Karpas-422 (cell line): ENCODE measurements around the gene SPATA2L. TPM values are rescaled to one million over a fixed set of nuclear protein-coding genes. Genes with fewer than 3 reads are reported as not detected.

ENCODE experiments used
- DNase-seq: peaks from one replicate; pipeline ENCODE4 v3.0.0-alpha.2; 2015
- H2AFZ ChIP-seq: fragments of 200-600 bp; sonication (generic); 2 replicates; pipeline ENCODE4 v1.6.1; 2014; ENCODE audit warnings: antibody characterized with exemption, low read length, mixed read lengths
- H3K27ac ChIP-seq: fragments of 200-600 bp; sonication (generic); 2 replicates; pipeline ENCODE4 v1.5.1; 2014; ENCODE audit warnings: mild to moderate bottlenecking, low read length, moderate library complexity
- H3K27me3 ChIP-seq: fragments of 200-600 bp; sonication (generic); 2 replicates; pipeline ENCODE4 v1.6.1; 2014; ENCODE audit warnings: low read length, mixed read lengths
- H3K36me3 ChIP-seq: fragments of 200-600 bp; sonication (generic); 2 replicates; pipeline ENCODE4 v1.6.1; 2014; ENCODE audit warnings: low read length, mixed read lengths; ENCODE audit not compliant: insufficient read depth
- H3K4me1 ChIP-seq: fragments of 200-600 bp; sonication (generic); 2 replicates; pipeline ENCODE4 v1.6.1; 2014; ENCODE audit warnings: mild to moderate bottlenecking, low read length, mixed read lengths
- H3K4me2 ChIP-seq: fragments of 200-600 bp; sonication (generic); 2 replicates; pipeline ENCODE4 v1.6.1; 2014; ENCODE audit warnings: low read length, low read depth, mild to moderate bottlenecking; ENCODE audit not compliant: poor library complexity, severe bottlenecking
- H3K4me3 ChIP-seq: fragments of 200-600 bp; sonication (generic); 2 replicates; pipeline ENCODE4 v1.5.1; 2014; ENCODE audit warnings: mild to moderate bottlenecking, antibody characterized with exemption, low read length, mixed read lengths
- H3K79me2 ChIP-seq: fragments of 200-600 bp; sonication (generic); 2 replicates; pipeline ENCODE4 v1.6.1; 2014; ENCODE audit warnings: mild to moderate bottlenecking, low read length, mixed read lengths
- H3K9ac ChIP-seq: fragments of 200-600 bp; sonication (generic); 2 replicates; pipeline ENCODE4 v1.6.0; 2014; ENCODE audit warnings: low read length
- H3K9me2 ChIP-seq: fragments of 200-600 bp; sonication (generic), shearing (Covaris generic); replicated peaks from 2 replicates; pipeline ENCODE4 v1.6.0; 2014; ENCODE audit warnings: mild to moderate bottlenecking, low read length, moderate library complexity; ENCODE audit not compliant: insufficient read depth
- H3K9me3 ChIP-seq: fragments of 300-700, 200-600 bp; sonication (generic); 2 replicates; pipeline ENCODE4 v1.6.1; 2014; ENCODE audit warnings: low read length, mixed read lengths
- H4K20me1 ChIP-seq: fragments of 200-600 bp; sonication (generic); 2 replicates; pipeline ENCODE4 v1.6.1; 2014; ENCODE audit warnings: mild to moderate bottlenecking, antibody characterized with exemption, low read length, low read depth; ENCODE audit not compliant: insufficient read depth
- total RNA-seq: library from RNA; depleted of rRNA; stranded (reverse); fragments of >200 nt; shearing (Covaris generic); gene quantifications from 2 replicates; pipeline ENCODE4 v1.2.3, GENCODE V29; 2014; ENCODE audit warnings: low replicate concordance

The SPATA2L gene
- total RNA-seq, 1 experiment from 2014 or later = 4.7 TPM

DNA sequence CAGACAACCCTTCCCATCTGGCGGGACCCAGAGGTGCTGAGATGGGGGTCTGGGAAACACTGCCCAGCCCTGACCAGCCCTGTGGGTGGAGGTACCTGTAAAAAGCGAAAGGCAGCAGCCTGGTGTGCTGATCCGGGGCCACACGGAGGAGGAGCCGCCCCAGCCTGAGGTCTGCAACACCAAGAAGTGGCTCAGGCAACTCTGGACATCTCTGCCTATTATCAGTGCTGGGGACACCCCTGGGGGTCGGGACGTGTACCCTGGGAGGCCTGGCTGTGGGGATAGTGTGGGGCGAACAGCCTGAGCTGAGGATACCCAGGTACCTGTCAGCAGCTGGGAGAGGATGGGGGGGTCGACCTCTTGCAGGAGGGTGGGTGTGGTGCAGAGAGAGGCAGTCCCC is 37.9 kb upstream of the SPATA2L start:
- no peaks in the 10 kb centered on the region for H3K4me1 ChIP-seq
- no peaks in the 10 kb centered on the region for H3K9me2 ChIP-seq
- H3K27ac ChIP-seq = no peak overlapping the region
- H3K4me2 ChIP-seq = no peak overlapping the region
- H3K36me3 ChIP-seq = peaks cover 48% of the 10 kb centered on the region
- H2AFZ ChIP-seq = no peak overlapping the region
- H3K9ac ChIP-seq = no peak overlapping the region
- H3K27me3 ChIP-seq = no peaks in the 10 kb centered on the region
- no peaks in the 10 kb centered on the region for H4K20me1 ChIP-seq
- DNase-seq = peak; percentile 39
- H3K4me3 ChIP-seq = no peak overlapping the region
- H3K9me3 ChIP-seq = no peaks in the 10 kb centered on the region
- peaks cover 4% of the 10 kb centered on the region for H3K79me2 ChIP-seq

DNA sequence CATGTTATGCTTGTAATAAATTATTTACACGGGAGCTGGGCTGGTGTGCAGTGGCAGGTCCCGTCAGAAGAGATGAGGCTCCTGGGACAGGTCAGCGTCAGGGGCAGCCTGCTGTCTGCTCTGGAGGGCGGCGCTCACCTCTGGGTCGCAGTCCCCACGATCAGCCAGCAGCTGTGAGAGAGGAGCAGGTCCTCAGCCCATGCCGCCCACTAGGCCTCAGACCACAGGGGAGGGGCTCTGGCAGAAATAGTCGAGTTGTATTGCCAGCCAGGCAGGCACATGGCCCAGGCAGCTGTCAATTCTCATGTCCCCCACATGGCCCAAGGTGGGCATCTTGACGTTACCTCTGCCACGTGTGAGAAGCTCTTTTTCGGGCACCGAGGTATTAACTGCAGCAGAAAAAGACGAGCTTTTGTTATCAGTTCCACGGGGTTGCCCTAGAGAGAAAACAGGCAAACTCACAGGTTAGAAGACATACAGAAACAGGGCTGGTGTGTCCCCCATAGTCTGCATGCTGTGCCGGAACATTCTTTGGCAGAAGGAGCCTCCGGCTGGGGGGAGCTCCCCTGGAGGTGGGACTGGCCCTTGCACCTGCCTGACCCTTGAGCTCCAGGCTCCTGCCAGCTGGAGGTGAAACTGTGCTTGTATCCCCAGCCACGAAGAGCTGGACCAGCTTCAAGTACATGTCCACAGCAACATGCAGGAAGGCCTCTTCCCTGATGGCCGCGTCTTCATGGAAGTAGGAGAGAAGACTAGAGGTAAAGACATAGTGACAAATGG is 37.2 kb upstream of the SPATA2L start:
- Histone ChIP-seq H3K4me2 (no peak overlapping the region), H3K9ac (no peak overlapping the region), H3K4me3 (no peak overlapping the region), H3K27me3 (no peaks in the 10 kb centered on the region), H3K9me2 (no peaks in the 10 kb centered on the region), H2AFZ (no peak overlapping the region), H3K9me3 (no peaks in the 10 kb centered on the region), H4K20me1 (no peaks in the 10 kb centered on the region), H3K36me3 (peaks cover 51% of the 10 kb centered on the region), H3K27ac (no peak overlapping the region), H3K4me1 (no peaks in the 10 kb centered on the region), H3K79me2 (peaks cover 4% of the 10 kb centered on the region)
- peak; percentile 39 for DNase-seq

DNA sequence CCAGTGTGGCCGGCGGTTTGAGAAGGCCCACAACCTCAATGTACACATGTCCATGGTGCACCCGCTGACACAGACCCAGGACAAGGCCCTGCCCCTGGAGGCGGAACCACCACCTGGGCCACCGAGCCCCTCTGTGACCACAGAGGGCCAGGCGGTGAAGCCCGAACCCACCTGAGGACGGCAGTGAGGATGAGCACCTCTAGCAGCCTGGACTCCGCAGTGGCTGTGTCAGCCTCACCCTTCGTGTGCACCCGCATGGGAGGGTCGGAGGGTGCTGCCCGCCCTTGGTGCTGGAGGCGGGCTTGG is 36.5 kb upstream of the SPATA2L start:
- peak; percentile 38 for DNase-seq
- H2AFZ ChIP-seq = no peak overlapping the region
- H3K9me2 ChIP-seq = no peaks in the 10 kb centered on the region
- H3K79me2 ChIP-seq = peaks cover 4% of the 10 kb centered on the region
- H3K4me3 ChIP-seq = no peak overlapping the region
- H3K9ac ChIP-seq = no peak overlapping the region
- no peak overlapping the region for H3K4me2 ChIP-seq
- H3K36me3 ChIP-seq = peaks cover 56% of the 10 kb centered on the region
- no peaks in the 10 kb centered on the region for H4K20me1 ChIP-seq
- H3K9me3 ChIP-seq = no peaks in the 10 kb centered on the region
- H3K27me3 ChIP-seq = no peaks in the 10 kb centered on the region
- no peak overlapping the region for H3K27ac ChIP-seq
- H3K4me1 ChIP-seq = no peaks in the 10 kb centered on the region

DNA sequence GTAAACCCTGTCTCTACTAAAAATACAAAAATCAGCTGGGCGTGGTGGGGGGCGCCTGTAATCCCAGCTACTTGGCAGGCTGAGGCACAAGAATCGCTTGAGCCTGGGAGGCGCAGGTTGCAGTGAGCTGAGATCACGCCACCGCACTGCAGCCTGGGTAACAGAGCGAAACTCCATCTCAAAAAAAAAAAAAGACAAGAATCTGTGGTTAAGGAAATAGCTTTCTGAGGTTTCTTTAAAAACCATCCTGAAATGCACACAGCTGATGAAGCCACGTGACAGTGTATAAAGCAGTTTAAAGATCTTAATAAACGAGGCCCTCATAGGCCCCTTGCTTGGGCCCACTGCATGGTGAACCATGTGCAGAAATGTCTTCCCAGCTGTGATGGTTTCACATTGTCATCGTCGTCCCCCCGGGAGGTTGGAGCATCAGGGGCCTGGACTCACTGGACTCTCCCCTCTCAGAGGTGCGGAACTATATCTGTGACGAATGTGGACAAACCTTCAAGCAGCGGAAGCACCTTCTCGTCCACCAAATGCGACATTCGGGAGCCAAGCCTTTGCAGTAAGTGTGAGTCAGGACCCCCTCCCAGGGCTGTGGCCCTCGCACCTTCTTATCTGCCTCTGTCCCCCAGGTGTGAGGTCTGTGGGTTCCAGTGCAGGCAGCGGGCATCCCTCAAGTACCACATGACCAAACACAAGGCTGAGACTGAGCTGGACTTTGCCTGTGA is 36.0 kb upstream of the SPATA2L start:
- Histone ChIP-seq H3K36me3 (peaks cover 56% of the 10 kb centered on the region), H3K4me3 (no peak overlapping the region), H3K9ac (no peak overlapping the region), H3K79me2 (peaks cover 4% of the 10 kb centered on the region), H3K27me3 (no peaks in the 10 kb centered on the region), H3K27ac (no peak overlapping the region), H3K4me2 (no peak overlapping the region), H3K9me3 (no peaks in the 10 kb centered on the region), H4K20me1 (no peaks in the 10 kb centered on the region), H3K9me2 (no peaks in the 10 kb centered on the region), H3K4me1 (no peaks in the 10 kb centered on the region), H2AFZ (no peak overlapping the region)
- DNase-seq = peak; percentile 42

DNA sequence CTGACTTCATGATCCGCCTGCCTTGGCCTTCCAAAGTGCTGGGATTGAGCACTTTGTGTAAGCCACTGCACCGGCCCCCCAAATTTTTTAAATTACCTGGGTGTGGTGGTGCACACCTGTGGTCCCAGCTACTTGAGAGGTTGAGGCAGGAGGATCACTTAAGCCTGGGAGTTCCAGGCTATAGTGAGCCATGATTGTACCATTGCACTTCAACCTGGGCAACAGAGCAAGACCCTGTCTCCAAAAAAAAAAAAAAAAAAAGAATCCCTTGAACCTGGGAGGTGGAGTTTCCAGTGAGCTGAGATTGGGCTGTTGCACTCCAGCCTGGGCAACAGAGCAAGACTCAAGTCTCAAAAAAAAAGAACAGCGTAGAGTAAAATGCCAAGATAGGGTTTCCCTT is 35.0 kb upstream of the SPATA2L start:
- H3K4me1 ChIP-seq = no peaks in the 10 kb centered on the region
- no peaks in the 10 kb centered on the region for H3K9me3 ChIP-seq
- no peak overlapping the region for H3K4me3 ChIP-seq
- no peaks in the 10 kb centered on the region for H4K20me1 ChIP-seq
- H2AFZ ChIP-seq = no peak overlapping the region
- DNase-seq = no peak
- H3K9ac ChIP-seq = no peak overlapping the region
- no peak overlapping the region for H3K4me2 ChIP-seq
- H3K36me3 ChIP-seq = peaks cover 54% of the 10 kb centered on the region
- peaks cover 4% of the 10 kb centered on the region for H3K79me2 ChIP-seq
- H3K9me2 ChIP-seq = no peaks in the 10 kb centered on the region
- no peak overlapping the region for H3K27ac ChIP-seq
- H3K27me3 ChIP-seq = no peaks in the 10 kb centered on the region

DNA sequence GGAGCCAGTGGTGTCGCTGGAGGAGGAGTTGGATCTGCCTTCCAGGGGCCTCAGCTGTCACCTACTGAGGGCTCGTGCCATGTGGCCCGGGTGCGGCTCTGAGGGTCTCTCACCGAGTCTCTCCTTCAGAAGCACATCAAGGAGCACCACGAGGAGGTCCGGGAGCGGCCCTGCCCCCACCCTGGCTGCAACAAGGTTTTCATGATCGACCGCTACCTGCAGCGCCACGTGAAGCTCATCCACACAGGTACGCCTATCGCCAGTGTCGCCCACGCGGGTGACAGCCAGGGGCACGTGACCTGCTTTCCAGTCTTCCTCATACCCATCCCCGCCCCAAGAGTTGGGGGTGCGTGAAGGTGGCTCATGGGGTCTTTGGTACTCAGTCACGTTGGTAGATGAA is 32.3 kb upstream of the SPATA2L start:
- H3K9me3 ChIP-seq = no peaks in the 10 kb centered on the region
- H3K4me2 ChIP-seq = no peak overlapping the region
- H3K4me1 ChIP-seq = no peaks in the 10 kb centered on the region
- no peak overlapping the region for H3K9ac ChIP-seq
- no peak for DNase-seq
- H3K4me3 ChIP-seq = no peak overlapping the region
- no peaks in the 10 kb centered on the region for H3K27me3 ChIP-seq
- H2AFZ ChIP-seq = no peak overlapping the region
- H3K9me2 ChIP-seq = no peaks in the 10 kb centered on the region
- no peaks in the 10 kb centered on the region for H4K20me1 ChIP-seq
- no peak overlapping the region for H3K27ac ChIP-seq
- peaks cover 4% of the 10 kb centered on the region for H3K79me2 ChIP-seq
- H3K36me3 ChIP-seq = peaks cover 34% of the 10 kb centered on the region

DNA sequence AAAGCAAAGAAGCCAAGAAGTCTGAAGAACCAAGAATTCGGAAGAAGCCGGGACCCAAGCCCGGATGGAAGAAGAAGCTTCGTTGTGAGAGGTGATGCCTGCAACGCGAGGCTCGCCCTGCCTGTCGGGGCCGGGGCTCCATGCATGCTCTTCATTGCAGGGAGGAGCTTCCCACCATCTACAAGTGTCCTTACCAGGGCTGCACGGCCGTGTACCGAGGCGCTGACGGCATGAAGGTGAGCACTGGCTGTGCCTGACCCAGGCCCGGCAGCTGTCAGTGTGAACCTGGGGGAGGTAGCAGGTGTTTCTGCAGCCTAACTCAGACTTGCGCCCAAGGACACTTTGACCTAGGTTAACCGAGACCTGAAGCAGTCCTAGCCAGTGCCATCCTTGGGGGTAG is 31.8 kb upstream of the SPATA2L start:
- no peak overlapping the region for H3K4me3 ChIP-seq
- peaks cover 30% of the 10 kb centered on the region for H3K36me3 ChIP-seq
- no peaks in the 10 kb centered on the region for H3K9me3 ChIP-seq
- H3K9me2 ChIP-seq = no peaks in the 10 kb centered on the region
- no peak overlapping the region for H2AFZ ChIP-seq
- H3K27me3 ChIP-seq = no peaks in the 10 kb centered on the region
- H3K27ac ChIP-seq = no peak overlapping the region
- no peaks in the 10 kb centered on the region for H3K4me1 ChIP-seq
- DNase-seq = no peak
- no peaks in the 10 kb centered on the region for H4K20me1 ChIP-seq
- peaks cover 4% of the 10 kb centered on the region for H3K79me2 ChIP-seq
- H3K4me2 ChIP-seq = no peak overlapping the region
- H3K9ac ChIP-seq = no peak overlapping the region

DNA sequence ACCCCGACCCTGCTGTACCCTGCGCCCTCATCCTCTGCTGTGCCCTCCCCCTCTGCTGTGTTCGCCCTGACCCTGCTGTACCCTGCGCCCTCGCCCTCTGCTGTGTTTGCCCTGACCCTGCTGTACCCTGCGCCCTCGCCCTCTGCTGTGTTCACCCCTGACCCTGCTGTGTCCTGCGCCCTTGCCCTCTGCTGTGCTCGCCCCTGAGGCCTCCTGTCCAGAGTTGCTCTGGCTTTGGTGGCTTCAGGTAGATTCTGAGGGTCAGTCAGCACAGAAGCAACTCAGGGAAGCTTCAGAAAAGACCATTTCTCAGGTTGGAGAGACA is 31.4 kb upstream of the SPATA2L start:
- H3K4me2 ChIP-seq = no peak overlapping the region
- no peak overlapping the region for H3K4me3 ChIP-seq
- peaks cover 4% of the 10 kb centered on the region for H3K79me2 ChIP-seq
- H2AFZ ChIP-seq = no peak overlapping the region
- H3K9me2 ChIP-seq = no peaks in the 10 kb centered on the region
- H3K9ac ChIP-seq = no peak overlapping the region
- peaks cover 25% of the 10 kb centered on the region for H3K36me3 ChIP-seq
- H3K27me3 ChIP-seq = no peaks in the 10 kb centered on the region
- H3K4me1 ChIP-seq = no peaks in the 10 kb centered on the region
- H4K20me1 ChIP-seq = no peaks in the 10 kb centered on the region
- DNase-seq = no peak
- H3K27ac ChIP-seq = no peak overlapping the region
- no peaks in the 10 kb centered on the region for H3K9me3 ChIP-seq
